C4-2B (cell line): ENCODE data around the gene ARHGEF28.

Experiments used
- ZFX ChIP-seq: fragments of 450-650 bp; IDR thresholded peaks from 2 replicates; pipeline ENCODE4 v1.6.1; 2017
- TF ChIP-seq, protein P1 (sequence below): fragments of 450-650 bp; conservative IDR thresholded peaks from 2 replicates; pipeline ENCODE4 v1.5.1; 2017; ENCODE audit warnings: mild to moderate bottlenecking

DNA sequence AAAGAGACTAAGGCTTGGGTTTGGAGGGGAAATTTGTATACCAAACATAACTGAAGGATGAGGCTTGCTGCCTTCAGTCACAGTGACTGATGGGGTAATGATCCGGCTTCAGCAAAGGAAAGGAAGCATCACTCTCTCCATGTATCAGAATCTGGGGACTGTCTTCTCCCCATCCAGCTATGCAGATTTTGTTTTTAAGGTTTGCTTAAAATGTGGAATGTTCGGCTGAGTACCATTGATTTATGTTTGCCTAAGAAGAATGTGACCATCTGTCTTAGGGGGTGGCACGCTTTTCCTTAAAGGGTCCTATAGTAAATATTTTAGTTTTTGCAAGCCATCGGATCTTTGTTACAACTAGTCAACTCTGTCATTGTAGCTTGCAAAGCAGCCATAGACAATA, 291.9 kb downstream of the ARHGEF28 start:
- TF ChIP-seq, protein P1, sequence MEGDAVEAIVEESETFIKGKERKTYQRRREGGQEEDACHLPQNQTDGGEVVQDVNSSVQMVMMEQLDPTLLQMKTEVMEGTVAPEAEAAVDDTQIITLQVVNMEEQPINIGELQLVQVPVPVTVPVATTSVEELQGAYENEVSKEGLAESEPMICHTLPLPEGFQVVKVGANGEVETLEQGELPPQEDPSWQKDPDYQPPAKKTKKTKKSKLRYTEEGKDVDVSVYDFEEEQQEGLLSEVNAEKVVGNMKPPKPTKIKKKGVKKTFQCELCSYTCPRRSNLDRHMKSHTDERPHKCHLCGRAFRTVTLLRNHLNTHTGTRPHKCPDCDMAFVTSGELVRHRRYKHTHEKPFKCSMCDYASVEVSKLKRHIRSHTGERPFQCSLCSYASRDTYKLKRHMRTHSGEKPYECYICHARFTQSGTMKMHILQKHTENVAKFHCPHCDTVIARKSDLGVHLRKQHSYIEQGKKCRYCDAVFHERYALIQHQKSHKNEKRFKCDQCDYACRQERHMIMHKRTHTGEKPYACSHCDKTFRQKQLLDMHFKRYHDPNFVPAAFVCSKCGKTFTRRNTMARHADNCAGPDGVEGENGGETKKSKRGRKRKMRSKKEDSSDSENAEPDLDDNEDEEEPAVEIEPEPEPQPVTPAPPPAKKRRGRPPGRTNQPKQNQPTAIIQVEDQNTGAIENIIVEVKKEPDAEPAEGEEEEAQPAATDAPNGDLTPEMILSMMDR, result no peak
- TF ChIP-seq ZFX, result no peak
